HepG2 (cell line): ENCODE measurements around the gene SF3B6. TPM values are rescaled to one million over a fixed set of nuclear protein-coding genes. Genes with fewer than 3 reads are reported as not detected.
A peak's percentile ranks its signal among the peaks of the same experiment; 100 is the strongest.

Experiments
- GZF1 ChIP-seq: sonication (generic); formaldehyde crosslinking; IDR thresholded peaks from 2 replicates; pipeline ENCODE4 v1.5.1; 2020; ENCODE audit warnings: mild to moderate bottlenecking, missing genetic modification reagents
- HOXD1 ChIP-seq: sonication (generic); formaldehyde crosslinking; IDR thresholded peaks from 2 replicates; pipeline ENCODE4 v1.5.0; 2020; ENCODE audit warnings: missing genetic modification reagents
- JUND ChIP-seq: sonication (generic); formaldehyde crosslinking; IDR thresholded peaks from 2 replicates; pipeline ENCODE4 v1.8.0; 2022; ENCODE audit warnings: mild to moderate bottlenecking, missing genetic modification reagents
- KLF16 ChIP-seq, 2 experiments: sonication (generic) in 1 of 2; formaldehyde crosslinking in 1 of 2; IDR thresholded peaks; 2 replicates each; pipeline versions ENCODE4 v1.6.1 to v1.8.0; 2016 to 2023; ENCODE audit warnings: missing genetic modification reagents in 2 of 2, missing compliant biosample characterization in 1 of 2
- RFX1 ChIP-seq: fragments of 450-650 bp; IDR thresholded peaks from 2 replicates; pipeline ENCODE4 v1.6.1; 2017
- RXRB ChIP-seq: IDR thresholded peaks from 2 replicates; pipeline ENCODE4 v1.6.1; 2016; ENCODE audit warnings: borderline replicate concordance, missing genetic modification reagents, missing compliant biosample characterization
- SAFB2 ChIP-seq: sonication (generic); formaldehyde crosslinking; IDR thresholded peaks from 2 replicates; pipeline ENCODE4 v1.5.1; 2020; ENCODE audit warnings: missing genetic modification reagents, low read depth, mild to moderate bottlenecking, borderline replicate concordance
- ZNF205 ChIP-seq: IDR thresholded peaks from 2 replicates; pipeline ENCODE4 v1.6.1; 2018; ENCODE audit warnings: missing biosample characterization, missing genetic modification reagents
- ZNF431 ChIP-seq: sonication (generic); formaldehyde crosslinking; IDR thresholded peaks from 2 replicates; pipeline ENCODE4 v1.9.0; 2022; ENCODE audit warnings: missing genetic modification reagents, low read depth, mild to moderate bottlenecking, borderline replicate concordance
- ZNF496 ChIP-seq: sonication (generic); formaldehyde crosslinking; IDR thresholded peaks from 2 replicates; pipeline ENCODE4 v1.8.1; 2023; ENCODE audit warnings: mild to moderate bottlenecking, moderate library complexity, missing genetic modification reagents; ENCODE audit not compliant: insufficient replicate concordance
- ZNF780A ChIP-seq: sonication (generic); formaldehyde crosslinking; IDR thresholded peaks from 2 replicates; pipeline ENCODE4 v1.8.0; 2022; ENCODE audit warnings: mild to moderate bottlenecking, missing genetic modification reagents, moderate library complexity
- ZNF792 ChIP-seq: IDR thresholded peaks from 2 replicates; pipeline ENCODE4 v1.6.1; 2016
- ZNF841 ChIP-seq: sonication (generic); formaldehyde crosslinking; IDR thresholded peaks from 2 replicates; pipeline ENCODE4 v1.8.1; 2023; ENCODE audit warnings: missing genetic modification reagents, borderline replicate concordance
- ZNF878 ChIP-seq: sonication (generic); formaldehyde crosslinking; IDR thresholded peaks from 2 replicates; pipeline ENCODE4 v1.8.1; 2023; ENCODE audit warnings: mild to moderate bottlenecking, missing genetic modification reagents, moderate library complexity
- polyA plus RNA-seq, 8 experiments: library from polyadenylated mRNA; depleted of rRNA in 3 of 8; stranded (reverse) in 7 of 8; unstranded in 1 of 8; fragments of >200 nt; fragmentation: Illumina TruSeq in 4 of 8; extraction: Trizol in 4 of 8; gene quantifications; 2 replicates each; pipeline versions ENCODE4 v1.2.1 to v1.2.3, GENCODE V29; 2011 to 2016; ENCODE audit warnings: low read depth in 4 of 8, missing spikeins in 1 of 8, mixed read lengths in 1 of 8; ENCODE audit not compliant: insufficient read depth in 1 of 8
- total RNA-seq, 5 experiments: library from RNA; depleted of rRNA; stranded (reverse); fragments of >200 nt; fragmentation: Illumina TruSeq; extraction: Trizol; gene quantifications; 2 replicates each; pipeline ENCODE4 v1.2.3, GENCODE V29; 2016; ENCODE audit warnings: low read depth in 1 of 5
- TF ChIP-seq, protein P1 (sequence below): sonication (generic); formaldehyde crosslinking; IDR thresholded peaks from 2 replicates; pipeline ENCODE4 v1.5.1; 2020; ENCODE audit warnings: mild to moderate bottlenecking, missing genetic modification reagents, borderline replicate concordance
- TF ChIP-seq, protein P2 (sequence below): sonication (generic); formaldehyde crosslinking; IDR thresholded peaks from 2 replicates; pipeline ENCODE4 v1.9.0; 2021; ENCODE audit warnings: missing genetic modification reagents, mild to moderate bottlenecking, borderline replicate concordance
- TF ChIP-seq, protein P3 (sequence below): sonication (generic); formaldehyde crosslinking; IDR thresholded peaks from 2 replicates; pipeline ENCODE4 v1.8.0; 2022; ENCODE audit warnings: mild to moderate bottlenecking, missing genetic modification reagents, borderline replicate concordance
- TF ChIP-seq, protein P4 (sequence below): IDR thresholded peaks from 2 replicates; pipeline ENCODE4 v1.6.1; 2012; ENCODE audit warnings: low read length, improper control_type of control experiment

SF3B6 gene
- total and polyA plus RNA-seq, 2 of the 13 experiments (the other 11 are each of a cell fraction or from before 2014, with no cell fraction given) = 177 to 182 TPM

DNA sequence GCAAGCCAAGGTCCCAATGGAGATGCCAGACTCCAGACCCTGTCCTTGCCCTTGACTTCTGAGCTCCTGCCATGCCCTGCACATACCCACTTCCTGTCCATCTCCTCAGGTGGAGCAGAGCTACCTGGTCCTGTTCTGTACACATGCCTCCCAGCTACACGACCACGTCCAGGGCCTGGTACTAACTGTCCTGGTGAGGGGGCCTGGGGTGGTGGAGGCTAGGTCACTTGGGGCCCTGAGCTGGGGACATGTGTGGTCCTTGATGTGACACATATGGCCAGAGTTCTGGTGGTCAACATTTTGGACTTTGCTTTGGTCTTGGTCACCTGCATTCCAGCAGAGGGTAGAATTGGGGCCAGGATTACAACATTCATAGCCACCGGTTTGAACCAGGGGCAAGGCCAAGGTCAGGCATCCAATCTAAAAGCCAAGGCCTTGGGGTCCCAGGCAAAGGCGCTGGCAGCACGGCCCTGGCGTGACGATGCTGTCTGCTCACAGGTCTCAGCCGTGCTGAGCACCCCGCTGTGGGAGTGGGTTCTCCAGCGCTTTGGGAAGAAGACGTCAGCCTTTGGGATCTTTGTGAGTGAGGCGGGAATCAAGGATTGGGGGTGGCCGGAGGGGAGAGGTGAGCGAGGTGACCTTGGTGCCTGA is 53.7 kb downstream of the SF3B6 start (continued):
- TF ChIP-seq, protein P1, sequence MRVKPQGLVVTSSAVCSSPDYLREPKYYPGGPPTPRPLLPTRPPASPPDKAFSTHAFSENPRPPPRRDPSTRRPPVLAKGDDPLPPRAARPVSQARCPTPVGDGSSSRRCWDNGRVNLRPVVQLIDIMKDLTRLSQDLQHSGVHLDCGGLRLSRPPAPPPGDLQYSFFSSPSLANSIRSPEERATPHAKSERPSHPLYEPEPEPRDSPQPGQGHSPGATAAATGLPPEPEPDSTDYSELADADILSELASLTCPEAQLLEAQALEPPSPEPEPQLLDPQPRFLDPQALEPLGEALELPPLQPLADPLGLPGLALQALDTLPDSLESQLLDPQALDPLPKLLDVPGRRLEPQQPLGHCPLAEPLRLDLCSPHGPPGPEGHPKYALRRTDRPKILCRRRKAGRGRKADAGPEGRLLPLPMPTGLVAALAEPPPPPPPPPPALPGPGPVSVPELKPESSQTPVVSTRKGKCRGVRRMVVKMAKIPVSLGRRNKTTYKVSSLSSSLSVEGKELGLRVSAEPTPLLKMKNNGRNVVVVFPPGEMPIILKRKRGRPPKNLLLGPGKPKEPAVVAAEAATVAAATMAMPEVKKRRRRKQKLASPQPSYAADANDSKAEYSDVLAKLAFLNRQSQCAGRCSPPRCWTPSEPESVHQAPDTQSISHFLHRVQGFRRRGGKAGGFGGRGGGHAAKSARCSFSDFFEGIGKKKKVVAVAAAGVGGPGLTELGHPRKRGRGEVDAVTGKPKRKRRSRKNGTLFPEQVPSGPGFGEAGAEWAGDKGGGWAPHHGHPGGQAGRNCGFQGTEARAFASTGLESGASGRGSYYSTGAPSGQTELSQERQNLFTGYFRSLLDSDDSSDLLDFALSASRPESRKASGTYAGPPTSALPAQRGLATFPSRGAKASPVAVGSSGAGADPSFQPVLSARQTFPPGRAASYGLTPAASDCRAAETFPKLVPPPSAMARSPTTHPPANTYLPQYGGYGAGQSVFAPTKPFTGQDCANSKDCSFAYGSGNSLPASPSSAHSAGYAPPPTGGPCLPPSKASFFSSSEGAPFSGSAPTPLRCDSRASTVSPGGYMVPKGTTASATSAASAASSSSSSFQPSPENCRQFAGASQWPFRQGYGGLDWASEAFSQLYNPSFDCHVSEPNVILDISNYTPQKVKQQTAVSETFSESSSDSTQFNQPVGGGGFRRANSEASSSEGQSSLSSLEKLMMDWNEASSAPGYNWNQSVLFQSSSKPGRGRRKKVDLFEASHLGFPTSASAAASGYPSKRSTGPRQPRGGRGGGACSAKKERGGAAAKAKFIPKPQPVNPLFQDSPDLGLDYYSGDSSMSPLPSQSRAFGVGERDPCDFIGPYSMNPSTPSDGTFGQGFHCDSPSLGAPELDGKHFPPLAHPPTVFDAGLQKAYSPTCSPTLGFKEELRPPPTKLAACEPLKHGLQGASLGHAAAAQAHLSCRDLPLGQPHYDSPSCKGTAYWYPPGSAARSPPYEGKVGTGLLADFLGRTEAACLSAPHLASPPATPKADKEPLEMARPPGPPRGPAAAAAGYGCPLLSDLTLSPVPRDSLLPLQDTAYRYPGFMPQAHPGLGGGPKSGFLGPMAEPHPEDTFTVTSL (CRISPR knock-in tag) = 0 out of 2 replicates have a peak, but pooled peaks have one; percentile 42
- TF ChIP-seq ZNF496 (CRISPR knock-in tag) (no peak), ZNF205 (CRISPR knock-in tag) (peak; percentile 27; the same call in 1 of the 2 replicates), SAFB2 (CRISPR knock-in tag) (peak; percentile 45; the same call in 1 of the 2 replicates), ZNF431 (CRISPR knock-in tag) (no peak), HOXD1 (no peak), RFX1 (no peak), ZNF878 (CRISPR knock-in tag) (no peak), JUND (CRISPR knock-in tag) (no peak; the same call in 1 of the 2 replicates), ZNF780A (CRISPR knock-in tag) (peak; percentile 80; the same call in 1 of the 2 replicates), ZNF841 (no peak), GZF1 (CRISPR knock-in tag) (no peak), ZNF792 (CRISPR knock-in tag) (no peak), RXRB (peak; percentile 96), KLF16 (CRISPR knock-in tag; IDR thresholded peaks at IDR 0.05) (peak in 1 of 2 experiments; percentile 70; a peak in 1 of 4 replicates)
- TF ChIP-seq, protein P2, sequence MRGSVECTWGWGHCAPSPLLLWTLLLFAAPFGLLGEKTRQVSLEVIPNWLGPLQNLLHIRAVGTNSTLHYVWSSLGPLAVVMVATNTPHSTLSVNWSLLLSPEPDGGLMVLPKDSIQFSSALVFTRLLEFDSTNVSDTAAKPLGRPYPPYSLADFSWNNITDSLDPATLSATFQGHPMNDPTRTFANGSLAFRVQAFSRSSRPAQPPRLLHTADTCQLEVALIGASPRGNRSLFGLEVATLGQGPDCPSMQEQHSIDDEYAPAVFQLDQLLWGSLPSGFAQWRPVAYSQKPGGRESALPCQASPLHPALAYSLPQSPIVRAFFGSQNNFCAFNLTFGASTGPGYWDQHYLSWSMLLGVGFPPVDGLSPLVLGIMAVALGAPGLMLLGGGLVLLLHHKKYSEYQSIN = no peak
- TF ChIP-seq, protein P3, sequence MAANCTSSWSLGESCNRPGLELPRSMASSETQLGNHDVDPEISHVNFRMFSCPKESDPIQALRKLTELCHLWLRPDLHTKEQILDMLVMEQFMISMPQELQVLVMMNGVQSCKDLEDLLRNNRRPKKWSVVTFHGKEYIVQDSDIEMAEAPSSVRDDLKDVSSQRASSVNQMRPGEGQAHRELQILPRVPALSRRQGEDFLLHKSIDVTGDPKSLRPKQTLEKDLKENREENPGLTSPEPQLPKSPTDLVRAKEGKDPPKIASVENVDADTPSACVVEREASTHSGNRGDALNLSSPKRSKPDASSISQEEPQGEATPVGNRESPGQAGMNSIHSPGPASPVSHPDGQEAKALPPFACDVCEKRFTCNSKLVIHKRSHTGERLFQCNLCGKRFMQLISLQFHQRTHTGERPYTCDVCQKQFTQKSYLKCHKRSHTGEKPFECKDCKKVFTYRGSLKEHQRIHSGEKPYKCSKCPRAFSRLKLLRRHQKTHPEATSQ (CRISPR knock-in tag) = no peak
- TF ChIP-seq, protein P4, sequence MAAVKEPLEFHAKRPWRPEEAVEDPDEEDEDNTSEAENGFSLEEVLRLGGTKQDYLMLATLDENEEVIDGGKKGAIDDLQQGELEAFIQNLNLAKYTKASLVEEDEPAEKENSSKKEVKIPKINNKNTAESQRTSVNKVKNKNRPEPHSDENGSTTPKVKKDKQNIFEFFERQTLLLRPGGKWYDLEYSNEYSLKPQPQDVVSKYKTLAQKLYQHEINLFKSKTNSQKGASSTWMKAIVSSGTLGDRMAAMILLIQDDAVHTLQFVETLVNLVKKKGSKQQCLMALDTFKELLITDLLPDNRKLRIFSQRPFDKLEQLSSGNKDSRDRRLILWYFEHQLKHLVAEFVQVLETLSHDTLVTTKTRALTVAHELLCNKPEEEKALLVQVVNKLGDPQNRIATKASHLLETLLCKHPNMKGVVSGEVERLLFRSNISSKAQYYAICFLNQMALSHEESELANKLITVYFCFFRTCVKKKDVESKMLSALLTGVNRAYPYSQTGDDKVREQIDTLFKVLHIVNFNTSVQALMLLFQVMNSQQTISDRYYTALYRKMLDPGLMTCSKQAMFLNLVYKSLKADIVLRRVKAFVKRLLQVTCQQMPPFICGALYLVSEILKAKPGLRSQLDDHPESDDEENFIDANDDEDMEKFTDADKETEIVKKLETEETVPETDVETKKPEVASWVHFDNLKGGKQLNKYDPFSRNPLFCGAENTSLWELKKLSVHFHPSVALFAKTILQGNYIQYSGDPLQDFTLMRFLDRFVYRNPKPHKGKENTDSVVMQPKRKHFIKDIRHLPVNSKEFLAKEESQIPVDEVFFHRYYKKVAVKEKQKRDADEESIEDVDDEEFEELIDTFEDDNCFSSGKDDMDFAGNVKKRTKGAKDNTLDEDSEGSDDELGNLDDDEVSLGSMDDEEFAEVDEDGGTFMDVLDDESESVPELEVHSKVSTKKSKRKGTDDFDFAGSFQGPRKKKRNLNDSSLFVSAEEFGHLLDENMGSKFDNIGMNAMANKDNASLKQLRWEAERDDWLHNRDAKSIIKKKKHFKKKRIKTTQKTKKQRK = no peak
